HepG2 (cell line): ENCODE measurements around the gene CARS2. TPM values are rescaled to one million over a fixed set of nuclear protein-coding genes. Genes with fewer than 3 reads are reported as not detected.
A peak's percentile ranks its signal among the peaks of the same experiment; 100 is the strongest.

ENCODE experiments used
- RFXANK ChIP-seq: IDR thresholded peaks from 2 replicates; pipeline ENCODE4 v1.6.1; 2016
- THYN1 ChIP-seq: sonication (generic); formaldehyde crosslinking; IDR thresholded peaks from 2 replicates; pipeline ENCODE4 v1.8.1; 2023; ENCODE audit warnings: low read depth, mild to moderate bottlenecking, moderate library complexity, missing genetic modification reagents, borderline replicate concordance
- polyA plus RNA-seq, 8 experiments: library from polyadenylated mRNA; depleted of rRNA in 3 of 8; stranded (reverse) in 7 of 8; unstranded in 1 of 8; fragments of >200 nt; fragmentation: Illumina TruSeq in 4 of 8; extraction: Trizol in 4 of 8; gene quantifications; 2 replicates each; pipeline versions ENCODE4 v1.2.1 to v1.2.3, GENCODE V29; 2011 to 2016; ENCODE audit warnings: low read depth in 4 of 8, missing spikeins in 1 of 8, mixed read lengths in 1 of 8; ENCODE audit not compliant: insufficient read depth in 1 of 8
- total RNA-seq, 5 experiments: library from RNA; depleted of rRNA; stranded (reverse); fragments of >200 nt; fragmentation: Illumina TruSeq; extraction: Trizol; gene quantifications; 2 replicates each; pipeline ENCODE4 v1.2.3, GENCODE V29; 2016; ENCODE audit warnings: low read depth in 1 of 5
- TF ChIP-seq, protein P1 (sequence below), 2 experiments: fragments of 450-650 bp in 1 of 2; sonication (generic) in 1 of 2; formaldehyde crosslinking in 1 of 2; IDR thresholded peaks; 2 replicates each; pipeline versions ENCODE4 v1.6.1 to v1.8.0; 2016 to 2022; ENCODE audit warnings: antibody characterized with exemption in 1 of 2, mild to moderate bottlenecking in 1 of 2, missing genetic modification reagents in 1 of 2
- TF ChIP-seq, protein P2 (sequence below): sonication (generic); formaldehyde crosslinking; IDR thresholded peaks from 2 replicates; pipeline ENCODE4 v1.5.0; 2020; ENCODE audit warnings: missing genetic modification reagents
- TF ChIP-seq, protein P3 (sequence below): sonication (generic); formaldehyde crosslinking; IDR thresholded peaks from 2 replicates; pipeline ENCODE4 v1.5.1; 2020; ENCODE audit warnings: mild to moderate bottlenecking, missing genetic modification reagents, borderline replicate concordance
- TF ChIP-seq, protein P4 (sequence below): sonication (generic); formaldehyde crosslinking; IDR thresholded peaks from 2 replicates; pipeline ENCODE4 v1.4.0; 2020; ENCODE audit warnings: mild to moderate bottlenecking, missing genetic modification reagents
- TF ChIP-seq, protein P5 (sequence below): fragments of 450-650 bp; IDR thresholded peaks from 2 replicates; pipeline ENCODE4 v1.6.1; 2017
- TF ChIP-seq, protein P6 (sequence below): sonication (generic); formaldehyde crosslinking; IDR thresholded peaks from 2 replicates; pipeline ENCODE4 v1.8.0; 2022; ENCODE audit warnings: mild to moderate bottlenecking, missing genetic modification reagents, moderate library complexity

Gene CARS2
- total and polyA plus RNA-seq, 2 of the 13 experiments (the other 11 are each of a cell fraction or from before 2014, with no cell fraction given): 41.1 to 59.3 TPM

DNA sequence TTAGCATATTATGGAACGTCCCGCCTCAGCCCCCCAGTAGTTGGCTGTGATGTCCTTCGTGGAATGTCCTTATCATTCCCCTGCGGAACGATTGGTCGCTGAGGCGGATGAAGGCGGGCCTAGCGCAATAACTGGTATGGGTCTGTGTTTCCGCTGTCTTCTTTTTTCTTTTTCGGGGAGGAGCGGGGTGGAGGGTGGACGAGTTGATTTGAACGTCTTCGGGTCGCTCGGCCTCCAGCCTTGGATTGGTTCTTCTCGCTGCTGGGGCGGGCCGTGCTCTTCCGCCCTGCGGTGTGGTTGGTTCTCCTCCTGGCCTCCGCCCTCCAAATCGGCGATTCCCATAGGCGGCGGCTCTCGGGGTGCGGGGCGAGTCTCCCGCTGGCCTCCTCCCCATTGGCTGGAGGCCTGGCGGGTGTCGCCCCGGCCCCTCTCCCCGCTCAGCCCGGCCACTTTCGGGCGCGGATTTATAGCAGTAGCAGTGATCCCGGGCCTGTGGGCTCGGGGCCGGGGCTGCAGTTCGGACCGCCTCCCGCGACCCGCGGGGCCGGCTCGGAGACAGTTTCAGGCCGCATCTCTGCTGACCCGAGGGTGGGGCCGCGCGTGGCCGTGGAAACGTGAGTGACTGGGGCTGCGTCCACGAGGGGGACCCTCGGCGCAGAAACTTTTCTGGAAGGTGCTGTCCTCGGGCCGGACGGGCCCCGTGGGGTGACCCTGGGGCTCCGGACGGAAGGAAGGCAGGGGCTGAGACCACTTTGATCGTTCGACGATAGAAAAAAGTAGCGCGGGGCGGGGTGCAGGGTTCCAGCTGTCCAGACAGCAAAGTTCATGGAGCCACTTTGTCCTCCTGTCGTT, 9.7 kb upstream of the CARS2 start (continued):
- TF ChIP-seq, protein P1, sequence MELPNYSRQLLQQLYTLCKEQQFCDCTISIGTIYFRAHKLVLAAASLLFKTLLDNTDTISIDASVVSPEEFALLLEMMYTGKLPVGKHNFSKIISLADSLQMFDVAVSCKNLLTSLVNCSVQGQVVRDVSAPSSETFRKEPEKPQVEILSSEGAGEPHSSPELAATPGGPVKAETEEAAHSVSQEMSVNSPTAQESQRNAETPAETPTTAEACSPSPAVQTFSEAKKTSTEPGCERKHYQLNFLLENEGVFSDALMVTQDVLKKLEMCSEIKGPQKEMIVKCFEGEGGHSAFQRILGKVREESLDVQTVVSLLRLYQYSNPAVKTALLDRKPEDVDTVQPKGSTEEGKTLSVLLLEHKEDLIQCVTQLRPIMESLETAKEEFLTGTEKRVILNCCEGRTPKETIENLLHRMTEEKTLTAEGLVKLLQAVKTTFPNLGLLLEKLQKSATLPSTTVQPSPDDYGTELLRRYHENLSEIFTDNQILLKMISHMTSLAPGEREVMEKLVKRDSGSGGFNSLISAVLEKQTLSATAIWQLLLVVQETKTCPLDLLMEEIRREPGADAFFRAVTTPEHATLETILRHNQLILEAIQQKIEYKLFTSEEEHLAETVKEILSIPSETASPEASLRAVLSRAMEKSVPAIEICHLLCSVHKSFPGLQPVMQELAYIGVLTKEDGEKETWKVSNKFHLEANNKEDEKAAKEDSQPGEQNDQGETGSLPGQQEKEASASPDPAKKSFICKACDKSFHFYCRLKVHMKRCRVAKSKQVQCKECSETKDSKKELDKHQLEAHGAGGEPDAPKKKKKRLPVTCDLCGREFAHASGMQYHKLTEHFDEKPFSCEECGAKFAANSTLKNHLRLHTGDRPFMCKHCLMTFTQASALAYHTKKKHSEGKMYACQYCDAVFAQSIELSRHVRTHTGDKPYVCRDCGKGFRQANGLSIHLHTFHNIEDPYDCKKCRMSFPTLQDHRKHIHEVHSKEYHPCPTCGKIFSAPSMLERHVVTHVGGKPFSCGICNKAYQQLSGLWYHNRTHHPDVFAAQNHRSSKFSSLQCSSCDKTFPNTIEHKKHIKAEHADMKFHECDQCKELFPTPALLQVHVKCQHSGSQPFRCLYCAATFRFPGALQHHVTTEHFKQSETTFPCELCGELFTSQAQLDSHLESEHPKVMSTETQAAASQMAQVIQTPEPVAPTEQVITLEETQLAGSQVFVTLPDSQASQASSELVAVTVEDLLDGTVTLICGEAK (IDR thresholded peaks at IDR 0.05): no peak
- TF ChIP-seq, protein P1 (CRISPR knock-in tag; IDR thresholded peaks at IDR 0.05): peak; percentile 45; the same call in 1 of the 2 replicates
- TF ChIP-seq, protein P2, sequence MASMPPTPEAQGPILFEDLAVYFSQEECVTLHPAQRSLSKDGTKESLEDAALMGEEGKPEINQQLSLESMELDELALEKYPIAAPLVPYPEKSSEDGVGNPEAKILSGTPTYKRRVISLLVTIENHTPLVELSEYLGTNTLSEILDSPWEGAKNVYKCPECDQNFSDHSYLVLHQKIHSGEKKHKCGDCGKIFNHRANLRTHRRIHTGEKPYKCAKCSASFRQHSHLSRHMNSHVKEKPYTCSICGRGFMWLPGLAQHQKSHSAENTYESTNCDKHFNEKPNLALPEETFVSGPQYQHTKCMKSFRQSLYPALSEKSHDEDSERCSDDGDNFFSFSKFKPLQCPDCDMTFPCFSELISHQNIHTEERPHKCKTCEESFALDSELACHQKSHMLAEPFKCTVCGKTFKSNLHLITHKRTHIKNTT (CRISPR knock-in tag): no peak
- TF ChIP-seq RFXANK (CRISPR knock-in tag) (peak; percentile 25; the same call in 1 of the 2 replicates), THYN1 (CRISPR knock-in tag) (no peak)
- TF ChIP-seq, protein P3, sequence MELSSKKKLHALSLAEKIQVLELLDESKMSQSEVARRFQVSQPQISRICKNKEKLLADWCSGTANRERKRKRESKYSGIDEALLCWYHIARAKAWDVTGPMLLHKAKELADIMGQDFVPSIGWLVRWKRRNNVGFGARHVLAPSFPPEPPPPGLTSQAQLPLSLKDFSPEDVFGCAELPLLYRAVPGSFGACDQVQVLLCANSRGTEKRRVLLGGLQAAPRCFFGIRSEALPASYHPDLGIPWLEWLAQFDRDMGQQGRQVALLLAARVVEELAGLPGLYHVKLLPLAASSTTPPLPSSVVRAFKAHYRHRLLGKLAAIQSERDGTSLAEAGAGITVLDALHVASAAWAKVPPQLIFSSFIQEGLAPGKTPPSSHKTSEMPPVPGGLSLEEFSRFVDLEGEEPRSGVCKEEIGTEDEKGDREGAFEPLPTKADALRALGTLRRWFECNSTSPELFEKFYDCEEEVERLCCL (CRISPR knock-in tag): no peak
- TF ChIP-seq, protein P4, sequence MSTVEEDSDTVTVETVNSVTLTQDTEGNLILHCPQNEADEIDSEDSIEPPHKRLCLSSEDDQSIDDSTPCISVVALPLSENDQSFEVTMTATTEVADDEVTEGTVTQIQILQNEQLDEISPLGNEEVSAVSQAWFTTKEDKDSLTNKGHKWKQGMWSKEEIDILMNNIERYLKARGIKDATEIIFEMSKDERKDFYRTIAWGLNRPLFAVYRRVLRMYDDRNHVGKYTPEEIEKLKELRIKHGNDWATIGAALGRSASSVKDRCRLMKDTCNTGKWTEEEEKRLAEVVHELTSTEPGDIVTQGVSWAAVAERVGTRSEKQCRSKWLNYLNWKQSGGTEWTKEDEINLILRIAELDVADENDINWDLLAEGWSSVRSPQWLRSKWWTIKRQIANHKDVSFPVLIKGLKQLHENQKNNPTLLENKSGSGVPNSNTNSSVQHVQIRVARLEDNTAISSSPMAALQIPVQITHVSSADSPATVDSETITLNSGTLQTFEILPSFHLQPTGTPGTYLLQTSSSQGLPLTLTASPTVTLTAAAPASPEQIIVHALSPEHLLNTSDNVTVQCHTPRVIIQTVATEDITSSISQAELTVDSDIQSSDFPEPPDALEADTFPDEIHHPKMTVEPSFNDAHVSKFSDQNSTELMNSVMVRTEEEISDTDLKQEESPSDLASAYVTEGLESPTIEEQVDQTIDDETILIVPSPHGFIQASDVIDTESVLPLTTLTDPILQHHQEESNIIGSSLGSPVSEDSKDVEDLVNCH (CRISPR knock-in tag): no peak
- TF ChIP-seq, protein P5, sequence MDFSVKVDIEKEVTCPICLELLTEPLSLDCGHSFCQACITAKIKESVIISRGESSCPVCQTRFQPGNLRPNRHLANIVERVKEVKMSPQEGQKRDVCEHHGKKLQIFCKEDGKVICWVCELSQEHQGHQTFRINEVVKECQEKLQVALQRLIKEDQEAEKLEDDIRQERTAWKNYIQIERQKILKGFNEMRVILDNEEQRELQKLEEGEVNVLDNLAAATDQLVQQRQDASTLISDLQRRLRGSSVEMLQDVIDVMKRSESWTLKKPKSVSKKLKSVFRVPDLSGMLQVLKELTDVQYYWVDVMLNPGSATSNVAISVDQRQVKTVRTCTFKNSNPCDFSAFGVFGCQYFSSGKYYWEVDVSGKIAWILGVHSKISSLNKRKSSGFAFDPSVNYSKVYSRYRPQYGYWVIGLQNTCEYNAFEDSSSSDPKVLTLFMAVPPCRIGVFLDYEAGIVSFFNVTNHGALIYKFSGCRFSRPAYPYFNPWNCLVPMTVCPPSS: no peak
- TF ChIP-seq, protein P6, sequence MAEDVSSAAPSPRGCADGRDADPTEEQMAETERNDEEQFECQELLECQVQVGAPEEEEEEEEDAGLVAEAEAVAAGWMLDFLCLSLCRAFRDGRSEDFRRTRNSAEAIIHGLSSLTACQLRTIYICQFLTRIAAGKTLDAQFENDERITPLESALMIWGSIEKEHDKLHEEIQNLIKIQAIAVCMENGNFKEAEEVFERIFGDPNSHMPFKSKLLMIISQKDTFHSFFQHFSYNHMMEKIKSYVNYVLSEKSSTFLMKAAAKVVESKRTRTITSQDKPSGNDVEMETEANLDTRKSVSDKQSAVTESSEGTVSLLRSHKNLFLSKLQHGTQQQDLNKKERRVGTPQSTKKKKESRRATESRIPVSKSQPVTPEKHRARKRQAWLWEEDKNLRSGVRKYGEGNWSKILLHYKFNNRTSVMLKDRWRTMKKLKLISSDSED (CRISPR knock-in tag): no peak
